K562 (cell line): ENCODE measurements around the gene PDE4A. TPM values are rescaled to one million over a fixed set of nuclear protein-coding genes. Genes with fewer than 3 reads are reported as not detected.

ENCODE experiments used
- ATAC-seq: fragments of 200-7000 bp; cut with Tn5 transposase; 3 replicates; pipeline ENCODE4 v1.9.1; 2020; ENCODE audit warnings: moderate library complexity
- BruUV-seq: library from RNA; stranded (reverse); fragments of 400-500 nt; replicated peaks from 2 replicates; lab custom pipeline; 2021; lab: Mats Ljungman, UMichigan
- CTCF ChIA-PET: fragments of 300-600 bp; formaldehyde crosslinking; extraction: SDS; loops from one replicate; lab custom pipeline; 2021; ENCODE audit warnings: low intra/inter-chr PET ratio; lab: Yijun Ruan, JAX
- POLR2A ChIA-PET: fragments of 300-600, 350-650 bp; sonication (Branson Sonifier 250); formaldehyde crosslinking; extraction: SDS; loops from one replicate; lab custom pipeline; 2021; ENCODE audit warnings: antibody characterized with exemption, inconsistent platforms; lab: Yijun Ruan, JAX
- DNase-seq, 4 experiments: peaks; one replicate each; pipeline versions ENCODE4 v3.0.0 to v3.0.0-alpha.2; 2011 to 2018; ENCODE audit warnings: low spot score in 3 of 4, mixed read lengths in 3 of 4; ENCODE audit errors: extremely low read depth in 1 of 4
- FAIRE-seq: peaks from 2 replicates; lab custom pipeline; 2011; peaks lifted over from hg19 to GRCh38; lab: Jason Lieb, UNC
- H2AFZ ChIP-seq: 2 replicates; pipeline ENCODE4 v1.6.0; 2011; ENCODE audit warnings: low read depth, low read length, control low read depth, inconsistent platforms
- H3K27ac ChIP-seq: fragments of 200-600 bp; 3 replicates; pipeline ENCODE4 v1.8.0; 2011; ENCODE audit warnings: low read depth, mild to moderate bottlenecking, control low read depth, inconsistent platforms, low read length, moderate library complexity, mixed read lengths; ENCODE audit errors: extremely low read depth
- H3K27me3 ChIP-seq, 2 experiments: fragments of 300-600 bp in 1 of 2; 2 replicates in 1 of 2; 3 replicates in 1 of 2; pipeline versions ENCODE4 v1.6.0 to v1.8.0; 2011; ENCODE audit warnings: inconsistent platforms in 2 of 2, low read length in 2 of 2, mild to moderate bottlenecking in 1 of 2, mixed read lengths in 1 of 2, moderate library complexity in 1 of 2; ENCODE audit not compliant: control insufficient read depth in 2 of 2, insufficient read depth in 2 of 2
- H3K36me3 ChIP-seq: fragments of 300-600 bp; 3 replicates; pipeline ENCODE4 v1.8.0; 2011; ENCODE audit warnings: mild to moderate bottlenecking, low read length, inconsistent platforms; ENCODE audit not compliant: control insufficient read depth, insufficient read depth
- H3K4me1 ChIP-seq, 2 experiments: fragments of 200-600 bp in 1 of 2; replicated peaks in 1 of 2; 2 replicates in 1 of 2; 3 replicates in 1 of 2; pipeline versions ENCODE4 v1.5.1 to v1.8.0; 2011; ENCODE audit warnings: inconsistent platforms in 2 of 2, low read length in 2 of 2, mild to moderate bottlenecking in 1 of 2, mixed read lengths in 1 of 2, moderate library complexity in 1 of 2; ENCODE audit not compliant: control insufficient read depth in 2 of 2, insufficient read depth in 2 of 2
- H3K4me2 ChIP-seq: 2 replicates; pipeline ENCODE4 v1.6.1; 2011; ENCODE audit warnings: low read length, control low read depth, inconsistent platforms, mixed read lengths; ENCODE audit not compliant: insufficient read depth
- H3K4me3 ChIP-seq: fragments of 200-600 bp; sonication (generic), shearing (Covaris generic); 2 replicates; pipeline ENCODE4 v1.5.1; 2016; ENCODE audit warnings: control low read depth, inconsistent platforms
- H3K79me2 ChIP-seq: fragments of 200-600 bp; 3 replicates; pipeline ENCODE4 v1.8.0; 2011; ENCODE audit warnings: low read length, inconsistent platforms; ENCODE audit not compliant: control insufficient read depth, insufficient read depth
- H3K9ac ChIP-seq, 2 experiments: 2 replicates each; pipeline versions ENCODE4 v1.6.0 to v1.6.1; 2011; ENCODE audit warnings: low read depth in 2 of 2, low read length in 2 of 2, control low read depth in 1 of 2, inconsistent platforms in 1 of 2, mild to moderate bottlenecking in 1 of 2, mixed read lengths in 1 of 2; ENCODE audit not compliant: insufficient read depth in 1 of 2
- H3K9me1 ChIP-seq: one replicate; pipeline ENCODE4 v1.6.0; 2011; ENCODE audit warnings: inconsistent platforms, mild to moderate bottlenecking, low read length, moderate library complexity; ENCODE audit not compliant: control insufficient read depth, insufficient read depth
- H3K9me3 ChIP-seq: replicated peaks from 2 replicates; pipeline ENCODE4 v1.5.1; 2011; ENCODE audit warnings: low read depth, low read length, inconsistent platforms; ENCODE audit not compliant: control insufficient read depth, insufficient read depth
- H4K20me1 ChIP-seq: replicated peaks from 2 replicates; pipeline ENCODE4 v1.6.1; 2011; ENCODE audit warnings: low read length, inconsistent platforms, mixed read lengths; ENCODE audit not compliant: control insufficient read depth, insufficient read depth
- NBN ChIP-seq: fragments of 450-650 bp; IDR thresholded peaks from 2 replicates; pipeline ENCODE4 v1.6.1; 2016; ENCODE audit warnings: low read depth, mild to moderate bottlenecking
- POLR2A ChIP-seq: fragments of 450-650 bp; conservative IDR thresholded peaks from 2 replicates; pipeline ENCODE4 v1.6.1; 2016
- POLR2AphosphoS2 ChIP-seq: IDR thresholded peaks from 2 replicates; pipeline ENCODE4 v1.6.1; 2012; ENCODE audit warnings: low read length, improper control_type of control experiment
- POLR2G ChIP-seq: fragments of 200-400 bp; formaldehyde crosslinking; IDR thresholded peaks from 2 replicates; pipeline ENCODE4 v1.6.1; 2017; ENCODE audit warnings: low read depth, mild to moderate bottlenecking, antibody characterized with exemption, low read length, moderate library complexity
- RBFOX2 ChIP-seq: fragments of 200-400 bp; formaldehyde crosslinking; IDR thresholded peaks from 2 replicates; pipeline ENCODE4 v1.6.1; 2017; ENCODE audit warnings: low read depth, mild to moderate bottlenecking, low read length, moderate library complexity
- WGBS: fragments of 100-300 bp; shearing (Covaris generic); methylation state at CpG from one replicate; pipeline ENCODE4 v1.1.6; 2016; ENCODE audit warnings: low coverage, mixed read lengths; ENCODE audit not compliant: insufficient coverage; ENCODE audit errors: missing lambda C conversion rate; 5-methylcytosine and 5-hydroxymethylcytosine counted together
- in situ Hi-C: fragments of 300-500 bp; cut with MboI; formaldehyde crosslinking; loops from 4 replicates; pipeline ENCODE4 v1.15.0; 2018; ENCODE audit warnings: inconsistent platforms, mixed read lengths
- intact Hi-C: fragments of 100-400 bp; cut with micrococcal nuclease; formaldehyde crosslinking; loops from 2 replicates; pipeline ENCODE4 v1.14.2; 2022
- polyA plus RNA-seq, 8 experiments: library from polyadenylated mRNA; depleted of rRNA in 4 of 8; stranded (reverse) in 5 of 8; unstranded in 3 of 8; fragments of >200 nt; fragmentation: Nextera tagmentation in 2 of 8; fragmentation: Illumina TruSeq in 1 of 8; extraction: Ambion mirVana in 2 of 8; extraction: Trizol in 1 of 8; gene quantifications; 2 replicates each; pipeline versions ENCODE4 v1.2.1 to v1.2.3, GENCODE V29; 2011 to 2014; ENCODE audit warnings: inconsistent platforms in 1 of 8, missing spikeins in 1 of 8
- total RNA-seq, 7 experiments: library from RNA; depleted of rRNA in 6 of 7; stranded (reverse); fragments of >200 nt in 6 of 7; fragmentation: Illumina TruSeq in 2 of 7; extraction: Trizol in 2 of 7; gene quantifications; 2 replicates each; pipeline versions ENCODE4 v1.2.1 to v1.2.3, GENCODE V29; 2011 to 2021; ENCODE audit warnings: low replicate concordance in 1 of 7
- TF ChIP-seq, protein P1 (sequence below), 2 experiments: fragments of 450-650 bp in 1 of 2; sonication (generic) in 1 of 2; formaldehyde crosslinking in 1 of 2; IDR thresholded peaks in 1 of 2; conservative IDR thresholded peaks in 1 of 2; 2 replicates each; pipeline versions ENCODE4 v1.6.1 to v1.8.1; 2016 to 2023; ENCODE audit warnings: mild to moderate bottlenecking in 2 of 2, moderate library complexity in 2 of 2, inconsistent platforms in 1 of 2, missing genetic modification reagents in 1 of 2
- TF ChIP-seq, protein P2 (sequence below): fragments of 450-650 bp; formaldehyde crosslinking; IDR thresholded peaks from 2 replicates; pipeline ENCODE4 v1.4.0; 2020; ENCODE audit warnings: mild to moderate bottlenecking, moderate library complexity
- TF ChIP-seq, protein P3 (sequence below), 3 experiments: IDR thresholded peaks in 2 of 3; conservative IDR thresholded peaks in 1 of 3; 2 replicates each; pipeline ENCODE4 v1.5.1; 2011 to 2012; ENCODE audit warnings: low read length in 3 of 3, mild to moderate bottlenecking in 3 of 3, control low read depth in 2 of 3, improper control_type of control experiment in 1 of 3, inconsistent platforms in 1 of 3, low read depth in 1 of 3, mixed read lengths in 1 of 3, moderate library complexity in 1 of 3; ENCODE audit not compliant: insufficient read depth in 2 of 3

PDE4A gene
- total and polyA plus RNA-seq, 9 of the 15 experiments (the other 6 are each of a cell fraction or from before 2014, with no cell fraction given): 0.66 to 26.9 (median 4.6) TPM

DNA sequence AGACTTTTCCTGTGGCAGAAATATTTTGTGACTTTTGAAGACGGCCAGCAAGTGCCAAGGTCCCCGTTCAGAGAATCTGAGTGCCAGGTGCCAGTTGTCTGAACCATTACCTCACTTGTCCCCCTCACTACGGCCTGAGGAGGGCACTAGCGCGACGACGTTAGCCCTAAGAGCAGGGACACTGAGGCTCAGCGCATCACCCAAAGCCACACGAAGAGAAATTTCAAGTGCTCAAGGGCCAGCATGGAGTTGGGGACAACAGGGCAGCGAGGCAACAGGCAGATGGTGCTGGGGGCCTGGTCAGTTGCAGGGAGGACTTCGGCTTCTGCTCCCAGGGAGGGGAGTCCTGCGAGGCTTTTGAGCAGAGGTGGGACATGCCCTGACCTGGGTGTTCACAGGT is 30.5 kb upstream of the PDE4A start:
- no peak overlapping the region for H3K4me3 ChIP-seq
- no peak overlapping the region for H3K27ac ChIP-seq
- in situ Hi-C loops: loop anchor here (5.0 kb wide), 2 partner anchors 118 to 463 kb away; partner anchors contain the start of gene ICAM1
- no TSS peak for BruUV-seq
- H3K79me2 ChIP-seq: no peaks in the 10 kb centered on the region
- no peak overlapping the region for H3K4me2 ChIP-seq
- peaks cover 50% of the 10 kb centered on the region; the same call in 2 of the 3 replicates for H3K36me3 ChIP-seq
- DNase-seq (peak in 2 of 4 experiments; percentile 16 to 45), ATAC-seq (peak; percentile 59), FAIRE-seq (no peak)
- POLR2A ChIA-PET: interaction anchor here (1.1 to 2.5 kb wide), 6 partner anchors 100 to 136 kb away, joined by 3 to 32 read pairs (median 9); partner anchors contain the start of genes ICAM1 and ICAM5
- TF ChIP-seq, protein P1, sequence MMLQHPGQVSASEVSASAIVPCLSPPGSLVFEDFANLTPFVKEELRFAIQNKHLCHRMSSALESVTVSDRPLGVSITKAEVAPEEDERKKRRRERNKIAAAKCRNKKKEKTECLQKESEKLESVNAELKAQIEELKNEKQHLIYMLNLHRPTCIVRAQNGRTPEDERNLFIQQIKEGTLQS (IDR thresholded peaks at IDR 0.05): no peak
- TF ChIP-seq, protein P1 (CRISPR knock-in tag; conservative IDR thresholded peaks at IDR 0.05): no peak
- TF ChIP-seq NBN (no peak), POLR2A (peak; percentile 61; the same call in 1 of the 2 replicates), RBFOX2 (peak; percentile 45), POLR2AphosphoS2 (peak; percentile 70; the same call in 1 of the 2 replicates), POLR2G (peak; percentile 71)
- TF ChIP-seq, protein P2, sequence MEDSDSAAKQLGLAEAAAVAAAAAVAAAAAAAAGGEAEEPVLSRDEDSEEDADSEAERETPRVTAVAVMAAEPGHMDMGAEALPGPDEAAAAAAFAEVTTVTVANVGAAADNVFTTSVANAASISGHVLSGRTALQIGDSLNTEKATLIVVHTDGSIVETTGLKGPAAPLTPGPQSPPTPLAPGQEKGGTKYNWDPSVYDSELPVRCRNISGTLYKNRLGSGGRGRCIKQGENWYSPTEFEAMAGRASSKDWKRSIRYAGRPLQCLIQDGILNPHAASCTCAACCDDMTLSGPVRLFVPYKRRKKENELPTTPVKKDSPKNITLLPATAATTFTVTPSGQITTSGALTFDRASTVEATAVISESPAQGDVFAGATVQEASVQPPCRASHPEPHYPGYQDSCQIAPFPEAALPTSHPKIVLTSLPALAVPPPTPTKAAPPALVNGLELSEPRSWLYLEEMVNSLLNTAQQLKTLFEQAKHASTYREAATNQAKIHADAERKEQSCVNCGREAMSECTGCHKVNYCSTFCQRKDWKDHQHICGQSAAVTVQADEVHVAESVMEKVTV: no peak
- TF ChIP-seq, protein P3, sequence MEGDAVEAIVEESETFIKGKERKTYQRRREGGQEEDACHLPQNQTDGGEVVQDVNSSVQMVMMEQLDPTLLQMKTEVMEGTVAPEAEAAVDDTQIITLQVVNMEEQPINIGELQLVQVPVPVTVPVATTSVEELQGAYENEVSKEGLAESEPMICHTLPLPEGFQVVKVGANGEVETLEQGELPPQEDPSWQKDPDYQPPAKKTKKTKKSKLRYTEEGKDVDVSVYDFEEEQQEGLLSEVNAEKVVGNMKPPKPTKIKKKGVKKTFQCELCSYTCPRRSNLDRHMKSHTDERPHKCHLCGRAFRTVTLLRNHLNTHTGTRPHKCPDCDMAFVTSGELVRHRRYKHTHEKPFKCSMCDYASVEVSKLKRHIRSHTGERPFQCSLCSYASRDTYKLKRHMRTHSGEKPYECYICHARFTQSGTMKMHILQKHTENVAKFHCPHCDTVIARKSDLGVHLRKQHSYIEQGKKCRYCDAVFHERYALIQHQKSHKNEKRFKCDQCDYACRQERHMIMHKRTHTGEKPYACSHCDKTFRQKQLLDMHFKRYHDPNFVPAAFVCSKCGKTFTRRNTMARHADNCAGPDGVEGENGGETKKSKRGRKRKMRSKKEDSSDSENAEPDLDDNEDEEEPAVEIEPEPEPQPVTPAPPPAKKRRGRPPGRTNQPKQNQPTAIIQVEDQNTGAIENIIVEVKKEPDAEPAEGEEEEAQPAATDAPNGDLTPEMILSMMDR (IDR thresholded peaks at IDR 0.05 in 2 of 3, conservative IDR thresholded peaks at IDR 0.05 in 1 of 3; ENCODE audit: insufficient read depth in 2 of 3, low read depth in 1 of 3, low read length in 3 of 3): peak; percentile 29 to 33 (median 31); a peak in 4 of 6 replicates
- no peaks in the 10 kb centered on the region for H3K9me1 ChIP-seq
- intact Hi-C loops: loop anchor here (1.0 to 5.0 kb wide), 4 partner anchors 55 to 458 kb away; no protein-coding TSS in a partner anchor
- H4K20me1 ChIP-seq: 0 out of 2 replicates have a peak, but pooled peaks cover 3% of the 10 kb centered on the region
- peaks cover 0 to 6% of the 10 kb centered on the region in 2 experiments; a peak in 2 of 5 replicates for H3K4me1 ChIP-seq
- CTCF ChIA-PET: interaction anchor here (1.1 to 5.6 kb wide), 5 partner anchors 103 to 459 kb away, joined by 5 to 77 read pairs (median 14); partner anchors contain the start of genes ICAM1 and ICAM4
- no peaks in the 10 kb centered on the region for H3K27me3 ChIP-seq
- H2AFZ ChIP-seq: no peak overlapping the region
- H3K9me3 ChIP-seq: no peaks in the 10 kb centered on the region
- H3K9ac ChIP-seq: peak overlapping the region in 1 of 2 experiments; percentile 72; a peak in 1 of 4 replicates
- 76% methylated on average over 12 of the region's 12 CpGs for whole genome bisulfite sequencing
